ENCODE results near the gene TSPAN5. TPM values are rescaled to one million over a fixed set of nuclear protein-coding genes. Genes with fewer than 3 reads are reported as not detected.

Gene TSPAN5
- total and polyA plus RNA-seq, 10 donors: 4.6 to 33.6 (median 22.9) TPM

GRCh38 chr4:98669577-98669976 is 11.2 kb upstream of the TSPAN5 start:
- H3K4me1 ChIP-seq: peaks cover 0 to 10% (median 2%) of the 10 kb centered on the region in 6 donors
- WGBS, 5 donors: 85 to 90% (median 89%) methylated on average over 4 of the region's 4 CpGs
- no peaks in the 10 kb centered on the region for H3K36me3 ChIP-seq
- H3K4me3 ChIP-seq: no peak overlapping the region
- TF ChIP-seq CTCF (IDR thresholded peaks at IDR 0.05 in 8 of 11, conservative IDR thresholded peaks at IDR 0.05 in 3 of 11) (no peak), POLR2A (IDR thresholded peaks at IDR 0.05) (no peak), POLR2AphosphoS5 (IDR thresholded peaks at IDR 0.05) (no peak)
- no peaks in the 10 kb centered on the region for H3K27me3 ChIP-seq (replicated peaks in 1 of 7)
- H3K27ac ChIP-seq: no peak overlapping the region
- intact Hi-C loops (cut with DNase I; ENCODE audit: low total_unique reads): no loop called here
- no peaks in the 10 kb centered on the region for H3K9me3 ChIP-seq
- DNase-seq: no peak

GRCh38 chr4:98664959-98665358 is 6.5 kb upstream of the TSPAN5 start:
- whole genome bisulfite sequencing, 5 donors: 98 to 100% (median 99%) methylated on average over 2 to 4 of the region's 4 CpGs
- Histone ChIP-seq H3K4me3 (no peak overlapping the region), H3K4me1 (peaks cover 7 to 40% (median 26%) of the 10 kb centered on the region in 6 donors), H3K9me3 (no peaks in the 10 kb centered on the region), H3K36me3 (no peaks in the 10 kb centered on the region), H3K27ac (peak overlapping the region in 5 of 8 donors; percentile 7 to 89 (median 82)), H3K27me3 (replicated peaks in 1 of 7) (no peaks in the 10 kb centered on the region)
- TF ChIP-seq POLR2AphosphoS5 (IDR thresholded peaks at IDR 0.05) (no peak), POLR2A (IDR thresholded peaks at IDR 0.05) (no peak), CTCF (IDR thresholded peaks at IDR 0.05 in 8 of 11, conservative IDR thresholded peaks at IDR 0.05 in 3 of 11) (no peak)
- no peak for DNase-seq
- intact Hi-C loops (cut with DNase I; ENCODE audit: low total_unique reads): no loop called here

- WGBS, 5 donors: 23 to 38% (median 32%) methylated on average over 10 of the region's 10 CpGs
- peak overlapping the region; percentile 65 to 89 (median 80) for H3K27ac ChIP-seq
- H3K4me3 ChIP-seq: peak overlapping the region in 1 of 8 donors; percentile 40
- H3K4me1 ChIP-seq: peaks cover 12 to 53% (median 37%) of the 10 kb centered on the region in 6 donors
- intact Hi-C loops (cut with DNase I; ENCODE audit: low total_unique reads): no loop called here
- H3K36me3 ChIP-seq: no peaks in the 10 kb centered on the region
- peak in 1 of 3 donors; percentile 27 for TF ChIP-seq POLR2AphosphoS5 (IDR thresholded peaks at IDR 0.05)
- no peak for TF ChIP-seq CTCF (IDR thresholded peaks at IDR 0.05 in 8 of 11, conservative IDR thresholded peaks at IDR 0.05 in 3 of 11)
- TF ChIP-seq POLR2A (IDR thresholded peaks at IDR 0.05): peak in 1 of 3 donors; percentile 4
- H3K9me3 ChIP-seq: no peaks in the 10 kb centered on the region
- peak; percentile 82 for DNase-seq
- peaks cover 0 to 11% (median 0%) of the 10 kb centered on the region in 7 donors for H3K27me3 ChIP-seq (replicated peaks in 1 of 7)
Measured at GRCh38 chr4:98663226-98664006, 5.0 kb upstream of the TSPAN5 start.

GRCh38 chr4:98662626-98663225 is 4.3 kb upstream of the TSPAN5 start:
- WGBS, 5 donors: 50 to 69% (median 67%) methylated on average over 7 of the region's 7 CpGs
- intact Hi-C loops (cut with DNase I; ENCODE audit: low total_unique reads): no loop called here
- H3K27ac ChIP-seq: peak overlapping the region; percentile 65 to 89 (median 80)
- no peaks in the 10 kb centered on the region for H3K9me3 ChIP-seq
- no peaks in the 10 kb centered on the region for H3K36me3 ChIP-seq
- DNase-seq: peak; percentile 78
- H3K4me1 ChIP-seq: peaks cover 12 to 57% (median 38%) of the 10 kb centered on the region in 6 donors
- TF ChIP-seq CTCF (IDR thresholded peaks at IDR 0.05 in 8 of 11, conservative IDR thresholded peaks at IDR 0.05 in 3 of 11): no peak
- TF ChIP-seq POLR2A (IDR thresholded peaks at IDR 0.05): no peak
- TF ChIP-seq POLR2AphosphoS5 (IDR thresholded peaks at IDR 0.05): no peak
- H3K27me3 ChIP-seq (replicated peaks in 1 of 7): peaks cover 0 to 17% (median 0%) of the 10 kb centered on the region in 7 donors
- peak overlapping the region in 1 of 8 donors; percentile 40 for H3K4me3 ChIP-seq
